ES-I3 (cell line): Measurements from ENCODE around the gene CYB5R4.

Experiments used
- H3K36me3 ChIP-seq: 2 replicates; pipeline ENCODE4 v1.6.1; 2013; ENCODE audit warnings: mild to moderate bottlenecking, low read length, control low read depth, moderate library complexity; ENCODE audit not compliant: insufficient read depth
- H3K4me1 ChIP-seq: 2 replicates; pipeline ENCODE4 v1.6.1; 2013; ENCODE audit warnings: mild to moderate bottlenecking, control low read depth, low read length; ENCODE audit not compliant: insufficient read depth
- H3K9ac ChIP-seq: 2 replicates; pipeline ENCODE4 v1.6.1; 2013; ENCODE audit warnings: low read depth, mild to moderate bottlenecking, low read length, moderate library complexity
- H3K9me3 ChIP-seq: 2 replicates; pipeline ENCODE4 v1.6.1; 2013; ENCODE audit warnings: mild to moderate bottlenecking, low read length, moderate library complexity; ENCODE audit not compliant: control insufficient read depth, insufficient read depth

Gene CYB5R4

DNA sequence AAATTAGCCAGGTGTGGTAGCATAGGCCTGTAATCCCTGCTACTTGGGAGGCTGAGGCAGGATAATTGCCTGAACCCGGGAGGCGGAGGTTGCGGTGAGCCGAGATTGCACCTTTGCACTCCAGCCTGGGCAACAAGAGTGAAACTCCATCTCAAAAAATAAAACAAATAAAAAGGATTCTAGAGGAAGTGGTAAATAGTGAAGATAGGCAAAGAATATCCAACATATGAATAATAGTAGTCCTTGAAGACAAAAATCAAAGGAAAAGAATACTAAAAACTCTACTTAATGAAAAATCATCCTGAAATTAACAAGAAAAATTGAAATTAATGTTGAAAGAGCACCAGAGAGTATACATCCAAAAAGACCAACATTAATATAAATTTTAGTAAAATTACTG is 107.0 kb downstream of the CYB5R4 start:
- no peaks in the 10 kb centered on the region for H3K36me3 ChIP-seq
- H3K4me1 ChIP-seq = no peaks in the 10 kb centered on the region
- peaks cover 8% of the 10 kb centered on the region for H3K9me3 ChIP-seq
- no peak overlapping the region for H3K9ac ChIP-seq

DNA sequence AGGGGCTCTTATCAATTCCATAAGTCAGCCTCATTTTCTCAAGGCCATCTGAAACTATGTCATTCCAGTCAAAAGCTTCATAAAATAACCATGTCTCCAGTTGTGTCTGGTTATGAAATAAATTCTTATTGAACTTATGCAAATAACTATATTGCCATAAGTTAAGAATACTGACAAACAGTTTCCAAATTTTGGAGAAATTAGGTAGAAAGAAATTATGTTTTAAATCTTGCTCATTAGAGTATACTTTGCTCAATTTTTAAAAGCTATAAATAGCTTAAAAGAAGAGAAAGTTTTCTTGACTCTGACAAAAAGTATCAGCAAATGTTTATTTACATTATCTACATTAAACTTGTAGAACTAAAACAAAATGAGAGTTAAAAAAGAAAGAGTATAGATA is 111.1 kb downstream of the CYB5R4 start:
- peaks cover 21% of the 10 kb centered on the region for H3K9me3 ChIP-seq
- H3K4me1 ChIP-seq = peaks cover 5% of the 10 kb centered on the region; the same call in 1 of the 2 replicates
- H3K9ac ChIP-seq = no peak overlapping the region
- H3K36me3 ChIP-seq = no peaks in the 10 kb centered on the region

DNA sequence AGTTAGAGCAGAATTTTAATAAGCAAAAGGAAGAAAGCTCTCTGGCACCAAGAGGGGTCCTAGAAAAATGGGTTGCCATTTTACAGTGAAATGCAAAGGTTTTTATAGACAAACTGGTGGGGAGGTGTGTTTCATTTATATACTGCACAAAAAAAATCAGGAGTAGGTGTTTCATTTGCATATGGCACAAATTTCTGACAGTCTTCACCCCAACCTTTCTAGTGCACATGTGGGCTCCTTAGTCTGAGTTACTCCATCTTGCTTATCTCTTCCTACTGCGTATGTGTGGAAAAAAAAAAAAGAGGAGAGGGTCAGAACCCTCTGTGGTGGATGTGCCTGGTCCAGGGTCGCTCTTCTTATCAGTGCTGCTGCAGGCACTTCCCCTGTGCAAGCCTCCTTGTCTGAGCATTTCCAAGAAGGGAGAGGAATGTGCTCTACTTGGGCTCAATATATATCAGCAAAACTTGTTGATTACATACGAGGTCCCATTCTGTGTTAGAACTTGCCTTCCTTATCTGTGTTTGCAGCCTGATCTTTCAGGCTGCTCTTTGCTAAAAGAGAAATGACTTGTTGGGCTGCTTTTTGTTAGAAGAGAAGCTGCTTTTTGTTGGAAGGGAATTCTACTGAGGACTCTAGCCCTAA is 115.0 kb downstream of the CYB5R4 start:
- Histone ChIP-seq H3K9me3 (peaks cover 21% of the 10 kb centered on the region), H3K9ac (no peak overlapping the region), H3K4me1 (peaks cover 26% of the 10 kb centered on the region), H3K36me3 (no peaks in the 10 kb centered on the region)

DNA sequence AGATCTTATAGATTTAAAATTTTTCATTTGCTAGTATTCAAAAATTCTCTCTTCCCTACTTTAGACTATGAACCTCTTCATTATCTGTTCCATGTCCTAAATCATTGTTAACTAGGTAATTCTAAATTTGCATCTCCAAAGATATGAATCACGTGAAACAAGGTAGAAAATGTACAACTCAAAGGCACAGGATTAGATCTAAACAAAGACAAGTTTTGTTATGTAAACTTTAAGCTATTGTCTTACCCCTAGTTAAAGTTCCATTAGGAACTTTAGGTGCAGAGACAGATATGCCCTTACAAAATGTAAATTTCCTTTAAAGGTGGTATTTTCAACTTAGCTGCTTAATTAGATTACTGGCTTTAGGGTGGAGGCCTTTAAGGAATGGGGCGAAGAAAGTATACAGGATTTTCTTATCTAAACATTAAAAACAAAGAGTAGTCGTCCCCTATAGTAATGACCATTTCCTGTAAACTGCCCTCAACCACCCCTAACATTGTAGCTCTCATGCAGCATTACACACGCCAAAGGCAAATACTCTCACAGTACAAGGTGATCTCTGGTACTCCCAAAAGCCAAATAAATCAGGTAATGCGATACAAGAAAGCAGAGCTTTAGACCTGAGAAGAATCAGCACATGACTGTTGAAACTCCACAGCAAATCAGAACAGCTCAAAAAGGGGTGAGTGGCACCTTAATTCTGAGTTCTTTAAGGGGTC is 116.7 kb downstream of the CYB5R4 start:
- Histone ChIP-seq H3K9ac (no peak overlapping the region; the same call in 1 of the 2 replicates), H3K36me3 (no peaks in the 10 kb centered on the region), H3K4me1 (peaks cover 26% of the 10 kb centered on the region), H3K9me3 (peaks cover 18% of the 10 kb centered on the region)

DNA sequence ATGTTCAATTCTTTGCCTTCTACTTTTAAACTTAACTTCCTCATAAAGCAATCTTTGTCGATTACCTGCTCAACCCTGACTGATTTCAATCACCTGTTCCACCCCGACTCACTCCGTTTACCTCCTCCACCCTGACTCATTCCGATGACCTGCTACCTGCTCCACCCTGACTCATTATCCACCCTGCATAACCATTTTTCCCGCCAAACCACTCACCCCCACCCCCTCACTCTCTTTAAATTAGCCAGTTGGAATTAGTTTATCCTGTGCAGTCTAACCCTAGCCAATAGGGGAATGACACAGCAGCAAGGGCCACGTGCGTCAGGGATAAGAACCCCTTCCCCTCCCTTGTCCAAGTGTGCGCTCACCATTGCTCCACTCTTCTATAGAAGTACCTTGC is 117.4 kb downstream of the CYB5R4 start:
- Histone ChIP-seq H3K9ac (no peak overlapping the region), H3K36me3 (no peaks in the 10 kb centered on the region), H3K9me3 (peaks cover 18% of the 10 kb centered on the region), H3K4me1 (peaks cover 26% of the 10 kb centered on the region)

DNA sequence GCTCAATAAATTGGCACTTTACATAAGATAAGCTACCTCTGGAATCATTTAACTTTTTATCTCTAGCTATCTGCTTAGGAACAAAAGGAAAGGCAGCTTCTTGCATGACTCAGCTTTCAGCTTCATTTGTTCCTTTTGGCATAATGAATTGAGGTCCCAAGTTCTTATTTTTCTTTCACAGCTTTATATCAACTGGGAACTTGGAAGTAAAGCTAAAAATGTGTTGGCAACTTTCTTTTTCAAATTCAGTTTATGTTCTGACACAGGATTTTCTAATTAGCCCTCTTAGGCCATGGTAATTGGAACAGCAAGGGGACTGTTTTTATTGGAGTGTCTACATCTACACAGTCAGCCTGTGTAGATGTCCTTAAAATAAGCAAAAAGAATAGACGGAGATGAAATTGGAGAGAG is 118.8 kb downstream of the CYB5R4 start:
- Histone ChIP-seq H3K4me1 (peaks cover 26% of the 10 kb centered on the region), H3K9ac (no peak overlapping the region), H3K9me3 (peaks cover 9% of the 10 kb centered on the region), H3K36me3 (no peaks in the 10 kb centered on the region)

DNA sequence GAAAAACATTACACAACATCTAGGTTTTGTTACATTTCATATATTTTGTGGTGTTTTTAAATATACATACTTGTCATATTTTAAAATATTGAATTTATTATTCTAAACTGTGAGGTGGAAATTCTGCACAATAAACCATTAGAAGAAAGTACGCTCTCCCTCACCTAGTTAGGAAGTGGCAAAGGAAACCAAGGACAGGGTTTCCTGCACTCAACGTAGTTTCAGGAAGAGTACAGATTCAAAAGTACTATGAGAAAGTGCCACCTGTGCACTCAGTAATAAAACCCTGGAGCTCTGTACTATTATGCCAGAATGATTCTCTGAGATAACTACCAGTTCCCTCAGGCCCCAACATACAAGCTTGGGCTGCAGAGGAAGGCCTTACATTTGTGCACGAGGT is 119.5 kb downstream of the CYB5R4 start:
- Histone ChIP-seq H3K36me3 (no peaks in the 10 kb centered on the region), H3K9me3 (peaks cover 8% of the 10 kb centered on the region), H3K9ac (no peak overlapping the region)

DNA sequence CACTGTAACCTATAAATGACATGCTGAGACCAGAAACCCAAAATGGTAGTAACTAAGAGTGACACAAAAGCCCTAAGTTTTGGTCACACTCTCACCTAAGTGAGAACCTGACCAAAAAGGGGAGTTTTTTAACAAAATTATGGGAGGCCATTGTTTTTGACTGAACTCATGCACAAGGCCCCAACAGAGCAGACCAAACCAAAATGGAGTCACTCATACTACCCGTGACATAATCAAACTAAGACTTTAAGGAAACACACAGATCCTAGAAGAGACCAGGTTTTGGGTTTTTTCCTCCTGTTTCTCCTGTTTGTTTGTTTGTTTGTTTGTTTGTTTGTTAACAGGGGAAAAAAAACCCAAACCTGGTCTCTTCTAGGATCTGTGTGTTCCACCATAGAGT is 124.9 kb downstream of the CYB5R4 start:
- no peaks in the 10 kb centered on the region for H3K36me3 ChIP-seq
- no peak overlapping the region for H3K9ac ChIP-seq
- no peaks in the 10 kb centered on the region for H3K4me1 ChIP-seq
- H3K9me3 ChIP-seq = no peaks in the 10 kb centered on the region

More for the DNA sequence above, 119.5 kb downstream of the CYB5R4 start:
- peaks cover 26% of the 10 kb centered on the region for H3K4me1 ChIP-seq

DNA sequence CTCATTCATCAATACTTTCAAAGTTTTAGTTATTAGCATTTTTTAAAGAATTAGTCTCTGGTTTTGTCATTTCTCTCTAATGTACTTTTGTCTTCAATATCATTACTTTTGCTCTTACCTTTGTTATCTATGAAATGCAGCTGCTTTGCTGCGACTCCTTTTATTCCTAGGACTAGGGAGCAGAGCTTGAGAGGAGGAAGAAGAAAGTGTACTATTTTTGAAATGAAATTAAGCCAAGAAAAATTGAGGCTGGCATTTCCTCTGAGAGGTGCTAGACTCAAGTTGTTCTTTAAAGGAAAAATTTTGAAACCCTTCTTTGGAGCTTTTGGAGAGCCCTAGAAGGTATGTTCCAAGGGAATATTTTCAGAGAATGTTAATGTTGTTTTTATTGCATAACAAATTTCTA is 125.8 kb downstream of the CYB5R4 start:
- Histone ChIP-seq H3K9ac (no peak overlapping the region), H3K36me3 (no peaks in the 10 kb centered on the region), H3K4me1 (no peaks in the 10 kb centered on the region), H3K9me3 (no peaks in the 10 kb centered on the region)

DNA sequence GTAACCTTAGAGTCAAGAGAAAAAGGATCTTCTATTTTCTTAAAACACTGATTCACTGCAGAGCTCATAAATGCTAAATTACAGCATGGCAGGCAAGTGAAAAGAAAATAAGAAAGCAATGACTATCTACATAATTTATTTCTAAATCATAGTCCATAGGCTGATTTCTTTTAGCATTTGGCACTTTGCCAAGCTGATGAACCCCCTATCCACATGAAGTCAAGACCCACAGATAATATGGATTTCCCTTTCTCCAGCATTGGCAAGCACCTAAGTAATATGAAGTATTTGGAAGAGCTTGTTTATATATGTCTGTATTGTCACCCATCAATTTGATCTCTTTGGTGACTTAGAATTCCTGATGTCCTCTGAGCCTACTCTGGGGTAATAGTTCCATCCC is 126.2 kb downstream of the CYB5R4 start:
- Histone ChIP-seq H3K9ac (no peak overlapping the region), H3K36me3 (no peaks in the 10 kb centered on the region), H3K4me1 (no peaks in the 10 kb centered on the region), H3K9me3 (no peaks in the 10 kb centered on the region)

DNA sequence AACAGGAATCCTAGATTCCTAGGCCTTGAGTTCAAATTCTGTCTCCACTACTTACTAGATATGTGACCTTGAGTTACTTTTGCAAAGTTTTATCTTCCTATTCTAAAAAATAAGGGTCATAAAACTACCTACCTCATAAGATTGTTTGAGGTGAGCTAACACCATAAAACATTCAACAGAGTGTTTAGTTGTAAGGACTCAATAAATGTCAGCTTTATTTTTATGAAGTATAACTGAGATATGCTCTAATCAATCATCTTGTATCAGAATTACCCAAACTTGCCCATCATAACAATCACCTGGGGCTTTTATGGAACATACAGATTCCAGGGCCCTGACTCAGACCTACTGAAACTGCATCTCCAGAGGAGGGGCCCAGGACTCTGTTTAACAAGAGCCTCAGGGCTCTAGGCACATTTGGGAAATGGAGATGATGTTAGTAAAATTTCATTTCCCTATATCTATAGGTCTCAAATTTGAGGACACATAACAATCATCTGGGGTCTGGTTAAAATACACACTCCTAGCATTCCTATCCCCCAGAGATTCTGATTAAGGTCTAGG is 138.6 kb downstream of the CYB5R4 start:
- Histone ChIP-seq H3K9ac (no peak overlapping the region), H3K4me1 (no peaks in the 10 kb centered on the region; the same call in 1 of the 2 replicates), H3K9me3 (0 out of 2 replicates have a peak, but pooled peaks cover 6% of the 10 kb centered on the region), H3K36me3 (no peaks in the 10 kb centered on the region)

DNA sequence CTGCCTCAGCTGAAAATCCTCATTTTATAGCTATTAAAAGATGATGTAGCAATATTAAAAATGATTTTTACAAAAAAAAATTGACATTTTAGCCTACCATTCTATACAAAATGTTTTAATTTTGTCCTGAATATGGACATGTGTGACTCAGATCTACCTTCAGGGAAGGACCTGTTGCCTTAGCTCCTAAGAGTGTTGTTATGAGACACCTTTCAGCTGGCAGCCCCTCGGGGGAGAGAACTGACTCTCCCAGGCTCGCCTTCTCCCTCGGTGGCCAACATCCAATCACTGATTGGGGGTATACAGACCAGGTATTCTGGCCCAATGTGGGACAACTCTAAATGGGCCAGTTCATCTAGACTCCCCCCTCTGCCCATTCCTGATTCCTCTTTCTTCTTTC is 141.6 kb downstream of the CYB5R4 start:
- no peaks in the 10 kb centered on the region; the same call in 1 of the 2 replicates for H3K4me1 ChIP-seq
- H3K9ac ChIP-seq = no peak overlapping the region
- H3K9me3 ChIP-seq = 0 out of 2 replicates have a peak, but pooled peaks cover 3% of the 10 kb centered on the region
- no peaks in the 10 kb centered on the region for H3K36me3 ChIP-seq

DNA sequence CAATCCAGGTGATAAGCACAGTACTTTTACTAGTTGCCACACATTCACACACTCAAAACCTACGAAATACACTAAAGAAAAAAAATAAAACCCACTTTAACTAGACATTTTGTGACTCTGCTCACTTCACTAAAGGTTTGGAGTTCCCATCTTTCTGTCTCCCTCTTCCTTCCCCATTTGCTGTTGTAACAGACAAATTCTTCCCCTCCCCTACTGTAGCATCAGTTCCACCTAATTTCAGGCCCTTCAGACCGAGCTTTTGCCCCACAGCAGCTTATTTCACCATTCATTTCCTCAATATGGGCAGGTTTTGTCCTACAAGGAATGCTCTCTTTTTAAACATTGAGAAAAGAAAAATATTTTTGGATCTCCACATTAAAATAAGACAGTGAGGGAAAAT is 142.7 kb downstream of the CYB5R4 start:
- Histone ChIP-seq H3K36me3 (no peaks in the 10 kb centered on the region), H3K9me3 (no peaks in the 10 kb centered on the region), H3K4me1 (no peaks in the 10 kb centered on the region; the same call in 1 of the 2 replicates), H3K9ac (no peak overlapping the region)

DNA sequence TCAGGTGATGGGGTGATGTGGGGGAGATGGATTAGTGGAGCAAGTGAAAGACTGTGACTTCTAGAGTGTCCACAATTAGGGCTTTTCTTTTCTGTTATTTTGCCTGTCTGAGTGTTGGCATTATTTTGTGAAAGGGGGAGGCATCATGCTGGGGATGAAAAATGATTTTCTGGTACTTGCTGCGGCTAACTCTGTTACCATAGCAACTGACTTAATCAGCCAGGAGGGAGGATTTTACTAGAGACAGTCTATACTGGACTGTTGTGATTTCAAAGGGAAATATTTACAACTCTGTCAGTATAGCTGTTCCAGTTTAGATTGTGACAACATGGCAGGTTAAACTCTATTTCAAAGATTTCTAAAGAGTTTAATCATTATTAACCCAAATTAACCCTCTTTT is 143.6 kb downstream of the CYB5R4 start:
- H3K9ac ChIP-seq = no peak overlapping the region
- H3K36me3 ChIP-seq = no peaks in the 10 kb centered on the region
- H3K9me3 ChIP-seq = no peaks in the 10 kb centered on the region
- no peaks in the 10 kb centered on the region; the same call in 1 of the 2 replicates for H3K4me1 ChIP-seq

DNA sequence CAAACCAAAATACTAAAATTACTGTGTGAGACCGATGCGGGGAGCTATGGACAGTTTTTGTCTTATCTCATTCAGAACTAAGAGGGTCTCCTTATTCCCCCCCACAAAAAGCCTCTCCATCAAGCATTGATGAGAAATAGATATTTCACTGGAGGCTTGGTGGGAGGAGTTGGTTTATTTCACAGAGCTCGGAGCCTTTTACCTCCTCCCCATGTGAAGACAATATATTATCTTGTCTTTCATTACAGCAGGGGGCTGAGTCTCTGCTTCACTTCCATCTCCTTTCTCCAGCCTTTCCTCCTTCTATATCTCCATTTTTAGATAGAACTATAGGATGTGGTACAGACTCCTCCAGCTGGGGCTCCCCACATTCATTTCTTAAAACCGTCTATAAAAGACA is 144.2 kb downstream of the CYB5R4 start:
- no peaks in the 10 kb centered on the region for H3K36me3 ChIP-seq

More for the DNA sequence above, 144.2 kb downstream of the CYB5R4 start:
- Histone ChIP-seq H3K4me1 (no peaks in the 10 kb centered on the region; the same call in 1 of the 2 replicates), H3K9ac (no peak overlapping the region), H3K9me3 (no peaks in the 10 kb centered on the region)
